K562 (cell line): ENCODE measurements around the gene AEN. TPM values are rescaled to one million over a fixed set of nuclear protein-coding genes. Genes with fewer than 3 reads are reported as not detected.

Experiments
- ATAC-seq: fragments of 200-7000 bp; cut with Tn5 transposase; 3 replicates; pipeline ENCODE4 v1.9.1; 2020; ENCODE audit warnings: moderate library complexity
- BruUV-seq: library from RNA; stranded (reverse); fragments of 400-500 nt; replicated peaks from 2 replicates; lab custom pipeline; 2021; lab: Mats Ljungman, UMichigan
- CTCF ChIA-PET: fragments of 300-600 bp; formaldehyde crosslinking; extraction: SDS; loops from one replicate; lab custom pipeline; 2021; ENCODE audit warnings: low intra/inter-chr PET ratio; lab: Yijun Ruan, JAX
- POLR2A ChIA-PET: fragments of 300-600, 350-650 bp; sonication (Branson Sonifier 250); formaldehyde crosslinking; extraction: SDS; loops from one replicate; lab custom pipeline; 2021; ENCODE audit warnings: antibody characterized with exemption, inconsistent platforms; lab: Yijun Ruan, JAX
- DNase-seq, 4 experiments: peaks; one replicate each; pipeline versions ENCODE4 v3.0.0 to v3.0.0-alpha.2; 2011 to 2018; ENCODE audit warnings: low spot score in 3 of 4, mixed read lengths in 3 of 4; ENCODE audit errors: extremely low read depth in 1 of 4
- FAIRE-seq: peaks from 2 replicates; lab custom pipeline; 2011; peaks lifted over from hg19 to GRCh38; lab: Jason Lieb, UNC
- H2AFZ ChIP-seq: 2 replicates; pipeline ENCODE4 v1.6.0; 2011; ENCODE audit warnings: low read depth, low read length, control low read depth, inconsistent platforms
- H3K27ac ChIP-seq: fragments of 200-600 bp; 3 replicates; pipeline ENCODE4 v1.8.0; 2011; ENCODE audit warnings: low read depth, mild to moderate bottlenecking, control low read depth, inconsistent platforms, low read length, moderate library complexity, mixed read lengths; ENCODE audit errors: extremely low read depth
- H3K27me3 ChIP-seq, 2 experiments: fragments of 300-600 bp in 1 of 2; 2 replicates in 1 of 2; 3 replicates in 1 of 2; pipeline versions ENCODE4 v1.6.0 to v1.8.0; 2011; ENCODE audit warnings: inconsistent platforms in 2 of 2, low read length in 2 of 2, mild to moderate bottlenecking in 1 of 2, mixed read lengths in 1 of 2, moderate library complexity in 1 of 2; ENCODE audit not compliant: control insufficient read depth in 2 of 2, insufficient read depth in 2 of 2
- H3K36me3 ChIP-seq: fragments of 300-600 bp; 3 replicates; pipeline ENCODE4 v1.8.0; 2011; ENCODE audit warnings: mild to moderate bottlenecking, low read length, inconsistent platforms; ENCODE audit not compliant: control insufficient read depth, insufficient read depth
- H3K4me1 ChIP-seq, 2 experiments: fragments of 200-600 bp in 1 of 2; replicated peaks in 1 of 2; 2 replicates in 1 of 2; 3 replicates in 1 of 2; pipeline versions ENCODE4 v1.5.1 to v1.8.0; 2011; ENCODE audit warnings: inconsistent platforms in 2 of 2, low read length in 2 of 2, mild to moderate bottlenecking in 1 of 2, mixed read lengths in 1 of 2, moderate library complexity in 1 of 2; ENCODE audit not compliant: control insufficient read depth in 2 of 2, insufficient read depth in 2 of 2
- H3K4me2 ChIP-seq: 2 replicates; pipeline ENCODE4 v1.6.1; 2011; ENCODE audit warnings: low read length, control low read depth, inconsistent platforms, mixed read lengths; ENCODE audit not compliant: insufficient read depth
- H3K4me3 ChIP-seq: fragments of 200-600 bp; sonication (generic), shearing (Covaris generic); 2 replicates; pipeline ENCODE4 v1.5.1; 2016; ENCODE audit warnings: control low read depth, inconsistent platforms
- H3K79me2 ChIP-seq: fragments of 200-600 bp; 3 replicates; pipeline ENCODE4 v1.8.0; 2011; ENCODE audit warnings: low read length, inconsistent platforms; ENCODE audit not compliant: control insufficient read depth, insufficient read depth
- H3K9ac ChIP-seq, 2 experiments: 2 replicates each; pipeline versions ENCODE4 v1.6.0 to v1.6.1; 2011; ENCODE audit warnings: low read depth in 2 of 2, low read length in 2 of 2, control low read depth in 1 of 2, inconsistent platforms in 1 of 2, mild to moderate bottlenecking in 1 of 2, mixed read lengths in 1 of 2; ENCODE audit not compliant: insufficient read depth in 1 of 2
- H3K9me1 ChIP-seq: one replicate; pipeline ENCODE4 v1.6.0; 2011; ENCODE audit warnings: inconsistent platforms, mild to moderate bottlenecking, low read length, moderate library complexity; ENCODE audit not compliant: control insufficient read depth, insufficient read depth
- H3K9me3 ChIP-seq: replicated peaks from 2 replicates; pipeline ENCODE4 v1.5.1; 2011; ENCODE audit warnings: low read depth, low read length, inconsistent platforms; ENCODE audit not compliant: control insufficient read depth, insufficient read depth
- H4K20me1 ChIP-seq: replicated peaks from 2 replicates; pipeline ENCODE4 v1.6.1; 2011; ENCODE audit warnings: low read length, inconsistent platforms, mixed read lengths; ENCODE audit not compliant: control insufficient read depth, insufficient read depth
- CAMTA2 ChIP-seq: fragments of 250-450 bp; sonication (Bioruptor Pico); conservative IDR thresholded peaks from 2 replicates; pipeline ENCODE4 v1.5.1; 2022
- ESRRA ChIP-seq: fragments of 450-650 bp; IDR thresholded peaks from 2 replicates; pipeline ENCODE4 v1.6.1; 2014; ENCODE audit warnings: low read depth, mild to moderate bottlenecking, moderate library complexity, borderline replicate concordance
- FOXA1 ChIP-seq: fragments of 450-650 bp; IDR thresholded peaks from 2 replicates; pipeline ENCODE4 v1.6.1; 2016; ENCODE audit warnings: mild to moderate bottlenecking, borderline replicate concordance
- NKRF ChIP-seq: fragments of 450-650 bp; IDR thresholded peaks from 2 replicates; pipeline ENCODE4 v1.6.1; 2016; ENCODE audit warnings: borderline replicate concordance
- PHB2 ChIP-seq: fragments of 450-650 bp; IDR thresholded peaks from 2 replicates; pipeline ENCODE4 v1.6.1; 2017; ENCODE audit warnings: low read depth
- RNF2 ChIP-seq: sonication (generic); IDR thresholded peaks from 2 replicates; pipeline ENCODE4 v1.6.1; 2016
- ZKSCAN3 ChIP-seq: fragments of 250-450 bp; sonication (Bioruptor Pico); IDR thresholded peaks from 2 replicates; pipeline ENCODE4 v1.4.0; 2020
- ZNF644 ChIP-seq: fragments of 200-800 bp; sonication (Bioruptor generic); IDR thresholded peaks from 2 replicates; pipeline ENCODE4 v1.6.1; 2016; ENCODE audit warnings: low read depth, missing genetic modification characterization, missing compliant biosample characterization
- WGBS: fragments of 100-300 bp; shearing (Covaris generic); methylation state at CpG from one replicate; pipeline ENCODE4 v1.1.6; 2016; ENCODE audit warnings: low coverage, mixed read lengths; ENCODE audit not compliant: insufficient coverage; ENCODE audit errors: missing lambda C conversion rate; 5-methylcytosine and 5-hydroxymethylcytosine counted together
- in situ Hi-C: fragments of 300-500 bp; cut with MboI; formaldehyde crosslinking; loops from 4 replicates; pipeline ENCODE4 v1.15.0; 2018; ENCODE audit warnings: inconsistent platforms, mixed read lengths
- intact Hi-C: fragments of 100-400 bp; cut with micrococcal nuclease; formaldehyde crosslinking; loops from 2 replicates; pipeline ENCODE4 v1.14.2; 2022
- polyA plus RNA-seq, 8 experiments: library from polyadenylated mRNA; depleted of rRNA in 4 of 8; stranded (reverse) in 5 of 8; unstranded in 3 of 8; fragments of >200 nt; fragmentation: Nextera tagmentation in 2 of 8; fragmentation: Illumina TruSeq in 1 of 8; extraction: Ambion mirVana in 2 of 8; extraction: Trizol in 1 of 8; gene quantifications; 2 replicates each; pipeline versions ENCODE4 v1.2.1 to v1.2.3, GENCODE V29; 2011 to 2014; ENCODE audit warnings: inconsistent platforms in 1 of 8, missing spikeins in 1 of 8
- total RNA-seq, 7 experiments: library from RNA; depleted of rRNA in 6 of 7; stranded (reverse); fragments of >200 nt in 6 of 7; fragmentation: Illumina TruSeq in 2 of 7; extraction: Trizol in 2 of 7; gene quantifications; 2 replicates each; pipeline versions ENCODE4 v1.2.1 to v1.2.3, GENCODE V29; 2011 to 2021; ENCODE audit warnings: low replicate concordance in 1 of 7

AEN gene
- total and polyA plus RNA-seq, 9 of the 15 experiments (the other 6 are each of a cell fraction or from before 2014, with no cell fraction given), result 9.0 to 51.0 (median 32.8) TPM

- Histone ChIP-seq H3K9me3 (no peaks in the 10 kb centered on the region), H4K20me1 (no peaks in the 10 kb centered on the region), H3K4me3 (no peak overlapping the region), H3K4me1 (no peaks in the 10 kb centered on the region), H3K36me3 (no peaks in the 10 kb centered on the region), H3K27me3 (peaks cover 20 to 65% of the 10 kb centered on the region in 2 experiments; a peak in 4 of 5 replicates), H3K9ac (no peak overlapping the region), H3K4me2 (no peak overlapping the region), H3K9me1 (no peaks in the 10 kb centered on the region), H3K27ac (no peak overlapping the region), H3K79me2 (no peaks in the 10 kb centered on the region), H2AFZ (no peak overlapping the region)
- no peak for DNase-seq
- POLR2A ChIA-PET, result interaction anchor here (0.9 to 1.2 kb wide), 2 partner anchors 19 to 20 kb away, joined by 3 to 4 read pairs; partner anchors contain the start of gene ISG20
- in situ Hi-C loops, result no loop called here
- WGBS, result 3% methylated on average over 9 of the region's 13 CpGs
- TF ChIP-seq PHB2, result no peak
- TF ChIP-seq RNF2, result no peak
- no peak for TF ChIP-seq ZNF644 (tag)
- no peak for TF ChIP-seq ESRRA
- no peak for TF ChIP-seq CAMTA2 (CRISPR knock-in tag)
- no peak for TF ChIP-seq ZKSCAN3 (CRISPR knock-in tag)
- TF ChIP-seq NKRF, result no peak
- TF ChIP-seq FOXA1, result no peak
- CTCF ChIA-PET, result interaction anchor here (0.5 to 3.0 kb wide), 4 partner anchors 103 to 211 kb away, joined by 3 to 12 read pairs (median 3); no protein-coding TSS in a partner anchor
- no peak for FAIRE-seq
- peak; percentile 39; the same call in 2 of the 3 replicates for ATAC-seq
- intact Hi-C loops, result no loop called here
- no TSS peak for BruUV-seq
These were observed 37.2 kb downstream of the AEN start for GRCh38 chr15:88658070-88658965.
